Fibroblast of pulmonary artery (primary cell): Measurements from ENCODE around the gene CACNB1.

Source experiments
- DNase-seq: peaks from one replicate; pipeline ENCODE4 v3.0.0-alpha.2; 2010; ENCODE audit warnings: low read depth
- H3K4me3 ChIP-seq: replicated peaks from 2 replicates; pipeline ENCODE4 v1.5.1; 2011; ENCODE audit warnings: low read depth, mild to moderate bottlenecking, control low read depth, low read length, moderate library complexity
- CTCF ChIP-seq: IDR thresholded peaks from 2 replicates; pipeline ENCODE4 v1.5.1; 2011; ENCODE audit warnings: mild to moderate bottlenecking, control low read depth, low read length, inconsistent platforms; ENCODE audit errors: missing control alignments

Gene CACNB1

GRCh38 chr17:39225308-39225958 is 28.0 kb upstream of the CACNB1 start, which contains the start of gene STAC2:
TSS of gene STAC2 (minus strand) at chr17:39225945. CDS start at chr17:39225502, 443 bp downstream.
- no peak for DNase-seq
- peak within 1 kb of the TSS; percentile 18 for H3K4me3 ChIP-seq
- TF ChIP-seq CTCF: no peak

DNA sequence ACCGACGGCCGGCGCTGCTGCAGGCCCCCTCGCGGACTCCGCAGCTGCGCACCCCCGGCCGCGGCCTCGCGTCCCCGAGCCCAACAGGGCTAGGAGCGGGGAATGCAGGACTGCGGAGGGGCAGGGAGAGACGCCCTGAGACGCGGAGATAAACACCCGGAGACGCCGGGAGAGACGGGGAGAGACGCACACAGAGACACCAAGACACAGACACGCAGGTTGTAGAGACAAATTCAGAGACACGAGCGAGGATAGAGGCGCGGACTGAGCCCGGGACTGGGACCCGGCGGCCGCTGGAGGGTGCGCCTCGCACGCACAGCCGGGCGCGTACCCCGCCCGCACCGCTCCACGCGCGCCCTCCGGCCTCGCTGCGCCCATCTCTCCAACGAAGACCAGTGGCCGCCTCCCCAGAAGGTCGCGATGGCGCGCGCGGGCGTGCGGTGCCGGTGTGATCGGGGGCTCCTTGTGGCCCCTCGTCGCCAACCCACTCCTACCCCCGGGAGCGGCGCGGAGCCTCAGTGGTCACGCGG is 27.4 kb upstream of the CACNB1 start:
- H3K4me3 ChIP-seq: no peak overlapping the region
- no peak for DNase-seq
- no peak for TF ChIP-seq CTCF

GRCh38 chr17:39223907-39224777 is 26.7 kb upstream of the CACNB1 start:
- no peak for DNase-seq
- H3K4me3 ChIP-seq: no peak overlapping the region
- TF ChIP-seq CTCF: no peak

DNA sequence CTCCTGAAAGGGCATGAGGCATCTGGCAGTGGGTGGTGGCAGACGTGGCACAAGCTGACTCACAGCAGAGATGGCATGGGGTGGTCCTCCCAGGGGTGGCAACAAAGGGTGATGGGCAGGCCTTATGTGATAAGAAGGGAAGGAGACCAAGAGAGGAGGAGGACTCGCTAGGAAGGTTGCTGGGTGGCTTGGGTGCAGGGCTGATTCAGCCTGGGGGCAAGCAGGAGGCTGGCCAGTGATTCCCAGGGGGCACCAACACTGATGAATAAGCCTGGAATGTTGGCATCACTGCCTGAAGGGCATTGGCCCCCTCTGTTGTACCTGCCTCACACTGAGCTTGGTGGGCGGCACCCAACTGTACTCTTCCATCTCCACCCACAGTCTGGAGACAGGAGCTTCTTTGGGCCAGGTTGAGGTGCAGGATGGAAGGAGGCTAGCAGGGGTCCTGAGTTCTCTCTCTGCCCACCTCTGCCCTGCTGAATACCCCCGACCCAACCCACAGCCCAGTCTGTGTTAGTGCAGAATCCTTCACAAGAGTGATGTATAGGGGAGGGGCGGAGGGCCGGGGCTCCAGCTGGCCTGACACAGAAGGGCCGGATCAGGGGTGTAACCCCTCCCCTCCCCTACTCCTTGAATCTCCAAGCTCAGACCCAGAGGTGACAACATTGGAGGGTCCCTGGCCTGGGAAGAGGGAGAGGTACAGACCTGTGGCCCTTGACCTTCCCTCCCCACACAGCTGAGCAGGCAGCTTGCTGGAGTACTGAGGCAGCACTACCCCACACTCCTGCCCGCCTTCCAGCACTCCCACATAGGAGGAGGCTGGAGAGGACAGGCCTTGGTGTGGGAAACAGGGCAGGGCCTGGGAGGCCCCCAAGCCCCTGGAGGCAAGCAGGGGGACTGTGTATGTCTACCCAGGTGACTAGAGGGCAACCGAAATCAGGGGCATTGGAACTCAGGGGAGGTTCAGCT is 25.7 kb upstream of the CACNB1 start:
- no peak overlapping the region for H3K4me3 ChIP-seq
- TF ChIP-seq CTCF: no peak
- DNase-seq: no peak

DNA sequence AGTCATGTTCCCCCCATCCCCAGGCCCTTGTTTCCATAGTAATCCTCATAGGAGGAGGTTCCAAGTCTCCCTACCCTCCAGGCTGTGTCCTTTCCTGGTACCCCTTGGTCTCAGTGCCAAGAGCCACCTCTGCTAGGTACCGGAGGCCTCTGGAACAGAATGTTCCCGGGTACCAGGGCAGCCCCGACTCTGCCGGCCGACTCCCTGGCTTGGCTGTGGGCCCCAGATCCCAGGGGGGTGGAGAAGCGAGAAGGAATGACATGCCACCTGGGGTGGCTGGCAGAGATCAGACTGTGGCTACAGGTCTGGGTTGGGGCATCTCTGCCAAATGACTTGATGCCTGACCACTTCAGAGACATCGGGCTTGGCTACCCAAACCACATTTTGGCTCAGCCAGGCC is 24.7 kb upstream of the CACNB1 start:
- TF ChIP-seq CTCF: no peak
- no peak overlapping the region for H3K4me3 ChIP-seq

DNA sequence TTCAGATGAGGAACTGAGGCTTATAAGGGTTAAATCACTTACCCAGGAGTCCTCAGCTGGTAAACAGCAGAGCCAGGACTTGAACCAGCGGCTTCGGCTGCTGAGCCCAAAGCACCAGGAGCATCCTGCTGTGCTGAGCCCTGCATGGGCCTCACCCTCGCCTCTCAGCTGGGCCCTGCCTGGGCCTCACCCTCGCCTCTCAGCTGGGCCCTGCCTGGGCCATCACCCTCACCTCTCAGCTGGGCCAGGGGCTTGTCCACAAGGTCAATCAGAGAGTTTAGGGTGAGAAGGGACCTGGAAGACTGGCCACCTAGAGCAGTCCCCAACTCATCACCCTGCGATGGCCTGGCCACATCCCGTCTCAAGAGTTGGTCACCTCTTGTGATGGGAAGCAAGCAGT is 24.1 kb upstream of the CACNB1 start:
- no peak for TF ChIP-seq CTCF

More for the DNA sequence above, 24.7 kb upstream of the CACNB1 start:
- DNase-seq: no peak

More for the DNA sequence above, 24.1 kb upstream of the CACNB1 start:
- H3K4me3 ChIP-seq: no peak overlapping the region
- no peak for DNase-seq
